Hepatic stellate cell (primary cell): ENCODE measurements around the gene LYSET.
"Not testable (repeated sequence)": the region's sequence is repeated elsewhere in the genome, so short reads cannot be mapped to it uniquely, and the experiment has no call there.

ENCODE experiments used
- DNase-seq: peaks from one replicate; pipeline ENCODE4 v3.0.0; 2011; ENCODE audit warnings: low spot score

LYSET gene

GRCh38 chr14:93223565-93223964, 38.4 kb downstream of the LYSET start:
- DNase-seq, result no peak

- DNase-seq, result no peak
Measured at GRCh38 chr14:93228550-93228949, 43.4 kb downstream of the LYSET start.

DNA sequence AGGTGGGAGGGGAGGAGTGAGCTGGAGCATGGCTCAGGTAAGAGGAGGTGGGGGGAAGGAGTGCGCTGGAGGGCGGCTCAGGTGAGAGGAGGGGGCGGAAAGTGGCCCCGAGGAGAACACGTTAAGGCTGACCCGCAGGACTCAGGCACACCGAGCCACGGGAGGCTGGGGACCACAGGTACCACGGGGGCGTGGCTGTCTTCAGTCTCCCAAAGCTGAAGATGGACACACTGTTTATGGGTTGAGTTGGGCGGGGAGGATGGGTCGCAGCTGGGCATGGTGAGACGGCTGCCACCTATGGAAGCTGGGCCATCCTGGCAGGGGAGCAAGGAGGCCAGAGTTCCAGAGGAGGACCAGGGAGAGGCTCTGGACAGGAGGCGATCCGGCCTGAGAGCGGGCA, 45.4 kb downstream of the LYSET start:
- no peak for DNase-seq

GRCh38 chr14:93231129-93231979, 46.2 kb downstream of the LYSET start:
- peak; percentile 71 for DNase-seq

DNA sequence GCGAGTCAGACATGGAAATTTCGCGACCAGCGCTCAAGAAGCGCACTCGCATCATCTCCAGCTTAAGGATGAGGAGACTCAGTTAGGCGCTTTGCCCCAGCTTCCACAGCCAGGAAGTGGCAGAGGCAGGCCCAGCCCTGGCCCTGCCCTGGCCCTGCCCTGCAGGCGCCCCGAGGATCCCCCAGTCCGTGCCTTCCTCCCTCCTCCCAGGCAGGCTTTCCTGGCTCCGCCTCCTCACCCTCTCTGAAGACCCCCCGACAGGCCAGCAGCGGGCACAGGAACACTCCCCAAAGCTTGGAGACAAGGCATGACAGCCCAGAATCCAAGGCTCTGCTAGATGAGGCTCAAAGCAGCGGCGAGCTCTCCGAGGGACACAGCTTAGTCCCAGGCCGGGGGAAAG, 47.0 kb downstream of the LYSET start:
- DNase-seq, result no peak

DNA sequence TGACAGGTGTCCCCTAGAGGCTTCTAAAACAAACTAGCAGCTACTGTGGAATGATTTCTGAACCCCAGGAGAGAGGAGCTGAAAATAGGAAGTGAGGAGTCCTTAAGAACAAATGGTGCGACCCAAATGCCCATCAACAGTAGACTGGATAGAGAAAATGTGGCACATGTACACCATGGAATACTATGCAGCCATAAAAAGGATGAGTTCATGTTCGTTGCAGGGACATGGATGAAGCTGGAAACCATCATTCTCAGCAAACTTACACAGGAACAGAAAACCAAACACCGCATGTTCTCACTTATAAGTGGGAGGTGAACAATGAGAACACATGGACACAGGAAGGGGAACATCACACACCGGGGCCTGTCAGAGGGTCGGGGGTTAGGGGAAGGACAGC, 48.0 kb downstream of the LYSET start:
- DNase-seq, result not testable (repeated sequence)

DNA sequence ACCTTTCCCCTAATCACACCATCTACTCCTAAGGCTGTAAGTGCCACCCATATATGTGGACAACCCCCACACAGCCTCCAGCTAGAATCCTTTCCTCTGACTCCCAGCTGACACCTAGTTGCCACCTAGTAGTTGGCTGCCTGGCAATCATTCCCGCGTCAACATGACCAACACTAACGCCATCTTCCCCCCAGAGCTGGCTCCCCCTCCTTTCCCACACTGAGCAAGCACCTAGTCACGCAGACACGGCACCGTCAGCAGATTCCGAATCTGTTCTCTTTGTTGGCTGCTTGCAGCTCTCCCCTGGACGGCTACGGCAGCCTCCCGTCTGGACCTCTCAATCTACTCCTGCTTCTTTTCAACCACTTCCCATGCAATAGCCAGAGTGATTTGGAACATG, 49.7 kb downstream of the LYSET start:
- DNase-seq, result peak; percentile 67
